Activated naive CD8-positive, alpha-beta T cell treated with anti-CD3 and anti-CD28 coated beads, Interleukin-2, amount 50 U/mL, for 24 hours (primary cell): ENCODE measurements around the gene ADAMTS9.

Experiments
- ATAC-seq: fragments of 150-1000 bp; cut with Tn5 transposase; one replicate; pipeline ENCODE4 v1.10.0; 2021
- DNase-seq: peaks from one replicate; pipeline ENCODE4 v3.0.0; 2021
- H3K27ac Mint-ChIP-seq: one replicate; pipeline ENCODE4 v1.8.0; 2021; ENCODE audit warnings: mild to moderate bottlenecking, mixed read lengths
- H3K27me3 Mint-ChIP-seq: one replicate; pipeline ENCODE4 v1.8.0; 2021; ENCODE audit warnings: mixed read lengths
- H3K36me3 Mint-ChIP-seq: one replicate; pipeline ENCODE4 v1.8.0; 2021; ENCODE audit warnings: low read depth, mixed read lengths
- H3K4me1 Mint-ChIP-seq: one replicate; pipeline ENCODE4 v1.8.0; 2021; ENCODE audit warnings: mixed read lengths
- H3K4me3 Mint-ChIP-seq: one replicate; pipeline ENCODE4 v1.8.0; 2021; ENCODE audit warnings: mild to moderate bottlenecking, moderate library complexity, mixed read lengths
- H3K9me3 Mint-ChIP-seq: one replicate; pipeline ENCODE4 v1.8.0; 2021; ENCODE audit warnings: mixed read lengths

ADAMTS9 gene

DNA sequence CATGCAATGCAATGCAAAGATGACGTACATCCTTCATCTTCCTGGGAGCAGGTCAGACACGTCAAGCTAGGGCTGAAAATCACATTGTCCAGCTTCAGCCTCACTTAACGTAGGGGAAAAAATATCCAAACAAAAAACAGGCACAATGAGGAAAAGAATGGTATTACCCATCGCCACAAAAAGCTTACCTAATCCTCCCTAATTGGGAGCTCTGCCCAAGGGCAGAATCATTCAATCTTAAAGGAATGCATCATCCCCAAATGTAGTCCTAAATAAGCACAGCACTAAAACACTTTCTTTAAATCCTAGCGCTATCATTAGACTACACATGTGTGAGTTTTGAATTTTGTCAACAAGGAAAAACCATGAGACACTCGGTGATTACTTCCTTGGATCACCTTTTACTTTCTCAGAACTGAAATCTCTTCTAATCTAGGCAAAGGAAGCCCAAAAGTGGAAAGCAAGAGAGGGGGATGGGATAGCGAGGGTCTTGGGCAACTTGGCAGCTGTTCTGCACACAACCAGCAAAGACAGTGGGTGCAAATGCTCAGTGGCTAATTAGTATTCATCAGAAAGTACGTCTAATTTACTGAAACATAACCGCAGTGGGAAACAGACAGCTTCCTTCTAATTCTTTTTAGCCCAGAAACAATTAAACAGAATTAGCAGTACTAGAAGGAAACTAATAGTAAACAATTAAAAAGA, 87.4 kb downstream of the ADAMTS9 start:
- no peaks in the 10 kb centered on the region for H3K4me1 Mint-ChIP-seq

DNA sequence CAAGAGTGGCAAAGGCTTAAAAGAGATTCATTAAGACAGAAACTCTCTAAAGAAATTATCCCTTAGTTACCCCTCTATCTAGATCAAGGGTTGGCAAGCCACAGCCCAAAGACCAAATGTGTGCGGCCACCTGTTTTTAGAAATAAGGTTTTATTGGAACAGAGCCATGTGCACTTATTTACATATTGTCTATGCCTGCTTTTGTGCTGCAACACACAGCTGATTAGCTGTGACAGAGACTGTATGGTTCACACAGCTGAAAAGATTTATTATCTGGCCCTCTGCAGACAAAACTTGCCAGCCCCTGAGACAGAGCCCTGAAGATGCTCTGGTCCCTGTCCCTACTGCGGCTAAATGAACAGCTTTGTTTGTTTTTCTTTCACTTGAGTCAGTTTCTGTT, 88.1 kb downstream of the ADAMTS9 start:
- ATAC-seq (no peak), DNase-seq (no peak)
- Mint-ChIP-seq H3K4me1 (no peaks in the 10 kb centered on the region), H3K9me3 (no peaks in the 10 kb centered on the region), H3K4me3 (no peak overlapping the region), H3K27ac (no peak overlapping the region), H3K36me3 (no peaks in the 10 kb centered on the region), H3K27me3 (peaks cover 1% of the 10 kb centered on the region)

More for the DNA sequence above, 87.4 kb downstream of the ADAMTS9 start:
- Mint-ChIP-seq H3K27ac (no peak overlapping the region), H3K27me3 (peaks cover 1% of the 10 kb centered on the region), H3K4me3 (no peak overlapping the region), H3K36me3 (no peaks in the 10 kb centered on the region), H3K9me3 (no peaks in the 10 kb centered on the region)
- no peak for ATAC-seq
- no peak for DNase-seq

DNA sequence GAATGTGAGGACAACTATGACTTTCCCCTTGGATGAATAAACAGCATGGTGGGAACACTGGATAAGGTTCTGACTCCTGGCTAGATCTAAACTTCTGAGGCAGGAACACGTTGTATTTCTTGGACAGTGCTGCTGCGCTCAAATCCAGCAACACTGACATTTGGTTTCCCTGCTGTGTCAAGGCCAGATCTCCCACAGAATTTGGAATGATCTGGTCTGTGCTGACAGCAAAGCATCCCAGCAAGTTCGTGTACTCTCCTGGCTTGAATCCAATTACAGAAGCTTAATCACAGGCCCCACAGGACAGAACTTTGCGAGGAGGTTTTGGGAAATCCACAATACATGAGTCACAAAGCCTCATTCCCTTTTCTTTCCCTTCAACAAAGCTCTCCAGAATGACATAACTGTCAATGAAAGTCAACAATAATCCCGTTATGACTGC, 92.5 kb downstream of the ADAMTS9 start:
- no peaks in the 10 kb centered on the region for H3K9me3 Mint-ChIP-seq
- H3K27ac Mint-ChIP-seq, result no peak overlapping the region
- DNase-seq (no peak), ATAC-seq (no peak)
- no peaks in the 10 kb centered on the region for H3K36me3 Mint-ChIP-seq
- H3K4me1 Mint-ChIP-seq, result no peaks in the 10 kb centered on the region
- H3K4me3 Mint-ChIP-seq, result no peak overlapping the region
- no peaks in the 10 kb centered on the region for H3K27me3 Mint-ChIP-seq

DNA sequence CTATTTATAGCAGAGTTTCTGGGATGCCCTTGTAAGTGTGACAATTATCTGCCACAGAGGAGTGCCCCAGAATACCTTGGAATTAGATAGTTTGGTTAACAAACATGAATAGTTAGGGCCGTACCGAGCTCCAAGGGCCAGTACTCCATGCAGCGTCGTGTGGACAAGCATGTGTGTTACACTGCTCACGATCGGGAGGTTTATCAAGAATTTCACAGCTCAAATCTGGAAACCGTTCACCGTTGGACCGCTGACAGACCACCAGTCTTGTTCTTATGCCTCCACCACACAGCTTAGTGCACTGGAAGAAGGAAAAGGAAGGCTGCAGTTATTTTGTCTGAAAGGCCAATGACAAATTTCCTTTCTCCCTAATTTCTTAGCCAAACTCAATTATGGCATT, 93.7 kb downstream of the ADAMTS9 start:
- no peak overlapping the region for H3K27ac Mint-ChIP-seq
- ATAC-seq, result no peak
- no peak overlapping the region for H3K4me3 Mint-ChIP-seq
- H3K4me1 Mint-ChIP-seq, result no peaks in the 10 kb centered on the region
- H3K27me3 Mint-ChIP-seq, result no peaks in the 10 kb centered on the region
- no peaks in the 10 kb centered on the region for H3K36me3 Mint-ChIP-seq
- H3K9me3 Mint-ChIP-seq, result no peaks in the 10 kb centered on the region
- DNase-seq, result no peak

DNA sequence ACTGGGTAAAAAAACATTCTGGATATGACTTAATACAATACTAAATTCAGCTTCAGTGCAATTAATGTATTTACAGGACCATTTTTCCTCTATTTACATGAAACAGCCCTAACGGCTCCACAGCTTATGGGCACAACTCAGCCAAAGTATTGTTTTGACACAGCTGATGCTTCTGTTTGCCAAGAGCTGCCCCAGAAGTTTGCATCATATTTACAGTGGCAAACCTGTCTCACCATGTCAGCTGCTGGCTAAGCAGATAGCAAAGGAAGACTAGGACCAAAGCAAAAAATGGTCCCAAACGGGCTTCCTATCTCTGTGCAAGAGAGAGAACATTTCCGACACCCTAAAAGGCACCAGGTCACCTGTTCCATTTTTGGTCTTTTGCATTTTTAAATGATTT, 94.5 kb downstream of the ADAMTS9 start:
- no peaks in the 10 kb centered on the region for H3K27me3 Mint-ChIP-seq
- ATAC-seq, result no peak
- H3K9me3 Mint-ChIP-seq, result no peaks in the 10 kb centered on the region
- no peaks in the 10 kb centered on the region for H3K36me3 Mint-ChIP-seq
- no peaks in the 10 kb centered on the region for H3K4me1 Mint-ChIP-seq
- no peak overlapping the region for H3K4me3 Mint-ChIP-seq
- no peak for DNase-seq
- H3K27ac Mint-ChIP-seq, result no peak overlapping the region

DNA sequence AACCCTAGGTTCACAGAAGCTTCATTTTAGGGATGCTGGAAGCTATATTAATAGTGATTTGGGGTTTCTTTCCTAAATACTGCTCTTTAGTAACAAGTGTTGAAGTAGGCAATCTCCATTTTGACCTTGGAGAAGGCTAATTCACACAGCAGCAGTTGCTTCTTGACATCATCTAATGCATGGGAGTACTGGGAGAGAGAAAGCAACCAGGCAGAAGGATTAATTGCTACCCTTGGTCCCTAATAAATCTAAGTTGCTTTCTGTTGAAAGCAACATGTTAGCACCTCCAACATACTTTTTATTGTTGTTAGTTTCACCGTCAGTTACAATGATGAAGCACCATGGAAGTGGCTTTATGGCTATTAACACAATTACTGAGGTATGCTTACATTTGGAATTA, 96.2 kb downstream of the ADAMTS9 start:
- ATAC-seq (no peak), DNase-seq (no peak)
- no peaks in the 10 kb centered on the region for H3K9me3 Mint-ChIP-seq

DNA sequence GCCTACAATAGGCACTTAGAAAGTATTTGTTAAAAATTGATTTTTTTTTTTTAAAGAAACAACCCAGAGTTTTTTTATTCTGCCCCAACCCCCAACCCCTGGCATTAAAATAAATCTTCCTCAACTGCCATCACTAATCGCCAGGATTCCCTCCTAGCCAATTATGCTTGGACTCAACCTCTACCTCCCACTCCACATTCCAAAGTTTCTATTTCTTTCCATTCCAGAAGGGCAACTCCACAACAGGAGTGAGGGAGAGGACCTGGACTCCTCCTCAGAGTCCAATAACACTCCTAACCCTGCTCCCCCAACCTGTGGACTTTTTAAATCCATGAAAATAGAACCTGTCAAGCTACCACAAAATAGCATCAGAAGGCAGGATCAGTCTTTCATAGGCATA, 99.4 kb downstream of the ADAMTS9 start:
- Mint-ChIP-seq H3K4me3 (no peak overlapping the region), H3K9me3 (no peaks in the 10 kb centered on the region), H3K27me3 (no peaks in the 10 kb centered on the region), H3K27ac (no peak overlapping the region), H3K4me1 (no peaks in the 10 kb centered on the region), H3K36me3 (no peaks in the 10 kb centered on the region)
- no peak for DNase-seq
- ATAC-seq, result no peak

More for the DNA sequence above, 96.2 kb downstream of the ADAMTS9 start:
- Mint-ChIP-seq H3K27me3 (no peaks in the 10 kb centered on the region), H3K27ac (no peak overlapping the region), H3K4me1 (no peaks in the 10 kb centered on the region), H3K4me3 (no peak overlapping the region), H3K36me3 (no peaks in the 10 kb centered on the region)

DNA sequence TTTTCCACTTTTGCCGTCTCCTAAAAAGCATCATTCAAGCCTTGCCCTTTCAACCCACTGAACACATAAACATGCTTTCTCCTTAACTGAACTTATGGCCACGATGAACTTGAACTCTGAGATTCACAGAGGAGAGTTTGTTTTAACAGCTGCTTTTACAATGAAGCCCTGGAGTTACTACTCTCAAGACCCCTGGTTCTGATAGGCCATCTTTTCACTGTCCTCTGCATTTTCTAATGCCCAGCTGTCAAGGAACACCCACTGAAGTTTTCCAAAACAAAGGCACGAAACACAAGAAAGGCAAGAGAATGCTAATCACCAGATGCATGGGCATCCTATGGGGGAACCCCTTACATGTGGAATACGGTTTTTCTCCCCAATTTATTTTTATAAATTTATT, 100.8 kb downstream of the ADAMTS9 start:
- DNase-seq (no peak), ATAC-seq (no peak)
- Mint-ChIP-seq H3K4me1 (no peaks in the 10 kb centered on the region), H3K27me3 (no peaks in the 10 kb centered on the region), H3K36me3 (no peaks in the 10 kb centered on the region), H3K4me3 (no peak overlapping the region), H3K27ac (no peak overlapping the region), H3K9me3 (no peaks in the 10 kb centered on the region)

DNA sequence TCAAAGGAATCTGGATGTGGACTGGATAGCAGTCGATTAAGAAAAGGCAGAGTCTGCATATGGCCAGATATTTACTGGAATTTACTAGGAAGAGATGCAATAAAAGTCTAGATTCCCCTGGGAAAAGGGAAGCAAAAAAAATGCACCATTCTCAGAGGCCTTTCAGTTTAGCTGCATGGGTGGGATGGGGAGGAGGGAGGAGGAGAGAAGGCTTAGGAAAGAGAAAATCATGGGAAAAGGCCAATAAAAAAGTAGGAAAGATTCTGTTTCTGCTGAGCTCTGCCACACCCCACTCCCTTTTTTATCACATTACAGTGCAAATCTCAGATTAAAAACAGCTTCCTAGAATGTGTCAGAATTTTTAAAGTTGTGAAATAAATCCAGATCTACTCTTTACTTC, 103.6 kb downstream of the ADAMTS9 start:
- ATAC-seq, result no peak
- Mint-ChIP-seq H3K9me3 (no peaks in the 10 kb centered on the region), H3K36me3 (no peaks in the 10 kb centered on the region), H3K27ac (no peak overlapping the region), H3K4me1 (no peaks in the 10 kb centered on the region), H3K4me3 (no peak overlapping the region), H3K27me3 (no peaks in the 10 kb centered on the region)
- no peak for DNase-seq

DNA sequence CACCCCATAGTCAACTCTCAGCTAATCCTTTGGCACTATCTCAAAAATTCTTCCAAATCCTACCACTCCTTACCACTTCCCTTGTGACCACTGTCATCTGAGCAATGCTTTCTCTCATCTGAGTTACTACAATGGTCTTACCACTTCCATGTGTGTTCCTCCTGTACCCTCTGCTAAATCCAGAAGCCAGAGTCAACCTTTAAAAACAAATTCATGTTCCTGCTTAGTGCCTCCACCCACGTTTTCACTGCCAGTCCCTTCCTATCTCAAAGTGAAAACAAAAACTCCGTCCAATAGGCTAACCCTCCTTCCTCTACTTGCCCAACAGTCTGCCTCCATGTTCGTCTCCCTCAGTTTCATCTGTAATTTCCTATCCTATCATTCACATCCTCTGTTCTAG, 109.0 kb downstream of the ADAMTS9 start:
- ATAC-seq, result no peak
- H3K36me3 Mint-ChIP-seq, result no peaks in the 10 kb centered on the region
- DNase-seq, result no peak
- H3K4me1 Mint-ChIP-seq, result no peaks in the 10 kb centered on the region
- H3K27ac Mint-ChIP-seq, result no peak overlapping the region
- H3K27me3 Mint-ChIP-seq, result no peaks in the 10 kb centered on the region
- H3K9me3 Mint-ChIP-seq, result no peaks in the 10 kb centered on the region
- no peak overlapping the region for H3K4me3 Mint-ChIP-seq

DNA sequence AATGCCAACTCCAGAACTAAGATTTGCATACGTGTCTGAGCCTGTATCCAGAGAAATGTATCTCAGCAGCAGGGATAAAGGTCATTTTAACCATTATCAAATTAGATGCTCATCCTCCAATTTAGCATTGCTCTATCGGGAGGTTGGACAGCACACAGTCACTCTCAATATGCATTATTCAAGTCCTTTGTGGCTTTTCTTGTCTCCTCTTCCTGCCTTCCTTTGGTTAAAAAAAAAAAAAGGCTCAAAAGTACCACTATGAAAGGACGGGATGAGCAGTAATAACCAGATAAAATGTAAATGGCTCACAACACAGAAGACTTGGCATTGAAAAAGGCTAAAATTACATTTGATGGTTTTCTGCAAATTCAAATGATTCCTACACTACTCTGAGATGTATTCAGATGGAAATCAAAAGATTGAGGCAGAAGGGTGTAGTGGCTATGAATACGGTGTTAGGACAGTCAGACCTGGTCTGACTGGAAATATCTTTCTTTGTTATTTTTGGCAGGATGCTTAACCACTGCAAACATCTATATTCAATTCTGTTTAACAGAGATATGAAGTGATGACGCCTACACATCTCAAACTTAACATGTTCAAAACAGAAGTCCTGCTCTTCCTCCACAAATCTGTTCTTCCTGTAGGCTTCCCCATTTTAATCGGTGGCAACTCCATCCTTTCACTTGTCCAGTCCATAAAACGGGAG, 109.6 kb downstream of the ADAMTS9 start:
- Mint-ChIP-seq H3K36me3 (no peaks in the 10 kb centered on the region), H3K27me3 (no peaks in the 10 kb centered on the region)

DNA sequence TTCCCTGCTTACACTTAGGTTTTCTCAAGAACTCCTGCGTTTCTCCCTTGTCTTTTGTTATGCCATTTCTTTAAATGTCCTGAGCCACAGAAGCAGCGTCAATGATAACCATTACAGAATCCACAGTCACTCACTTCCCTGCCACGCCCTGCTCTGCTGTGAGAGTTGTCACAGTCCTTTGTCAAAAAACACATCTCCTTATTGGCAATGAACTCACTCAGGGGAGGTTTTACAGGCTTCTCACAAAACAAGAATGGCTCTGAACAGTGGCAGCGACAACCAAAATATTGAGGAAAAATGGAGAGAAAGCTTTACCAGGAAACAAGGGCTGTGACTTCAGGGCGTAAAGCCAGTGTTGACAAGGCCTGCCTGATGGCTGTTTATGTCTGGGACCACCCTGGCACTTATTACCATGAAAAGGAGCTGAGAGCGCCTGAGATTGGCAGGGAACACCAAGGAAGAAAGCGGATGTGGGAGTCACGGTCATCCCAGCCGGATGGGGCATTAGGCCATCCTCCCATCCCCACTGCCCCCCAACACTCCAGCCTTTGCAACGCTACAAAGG, 111.5 kb downstream of the ADAMTS9 start:
- no peaks in the 10 kb centered on the region for H3K27me3 Mint-ChIP-seq
- no peak overlapping the region for H3K27ac Mint-ChIP-seq
- no peaks in the 10 kb centered on the region for H3K36me3 Mint-ChIP-seq
- no peak for ATAC-seq
- no peak overlapping the region for H3K4me3 Mint-ChIP-seq
- H3K4me1 Mint-ChIP-seq, result no peaks in the 10 kb centered on the region
- H3K9me3 Mint-ChIP-seq, result no peaks in the 10 kb centered on the region
- no peak for DNase-seq

More for the DNA sequence above, 109.6 kb downstream of the ADAMTS9 start:
- ATAC-seq (no peak), DNase-seq (no peak)
- Mint-ChIP-seq H3K9me3 (no peaks in the 10 kb centered on the region), H3K27ac (no peak overlapping the region), H3K4me3 (no peak overlapping the region), H3K4me1 (no peaks in the 10 kb centered on the region)

DNA sequence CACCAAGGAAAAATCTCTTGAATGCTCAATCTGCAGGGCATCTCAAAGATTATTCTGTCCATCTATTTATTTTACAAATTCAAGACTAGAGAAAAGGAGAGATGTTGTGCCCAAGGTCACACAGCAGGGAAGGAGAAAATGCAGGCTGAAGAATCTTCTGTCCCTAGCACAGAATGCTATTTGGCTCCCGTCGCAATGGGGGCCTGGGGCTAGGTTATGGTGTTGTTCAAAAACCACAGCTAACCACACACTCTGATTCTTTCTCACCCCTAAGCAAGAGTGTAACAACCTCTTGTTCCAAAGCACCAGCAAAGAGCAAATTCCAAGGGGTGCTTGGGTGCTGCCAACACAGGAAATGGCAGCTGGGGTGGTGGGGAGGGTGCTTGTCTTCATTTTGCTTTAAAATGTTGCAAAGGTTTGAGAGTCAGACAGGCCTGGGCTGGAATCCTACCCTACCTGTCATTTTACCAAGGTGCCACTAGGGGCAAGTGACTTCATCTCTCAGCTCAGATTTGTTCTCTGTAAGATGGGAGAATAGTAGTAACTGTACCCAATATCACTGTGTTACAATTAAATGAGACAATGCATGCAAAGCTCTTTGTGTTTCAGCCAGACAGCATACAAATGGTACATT, 112.5 kb downstream of the ADAMTS9 start:
- Mint-ChIP-seq H3K27ac (no peak overlapping the region), H3K4me1 (no peaks in the 10 kb centered on the region), H3K9me3 (no peaks in the 10 kb centered on the region), H3K4me3 (no peak overlapping the region), H3K36me3 (no peaks in the 10 kb centered on the region), H3K27me3 (no peaks in the 10 kb centered on the region)
- no peak for ATAC-seq
- no peak for DNase-seq

DNA sequence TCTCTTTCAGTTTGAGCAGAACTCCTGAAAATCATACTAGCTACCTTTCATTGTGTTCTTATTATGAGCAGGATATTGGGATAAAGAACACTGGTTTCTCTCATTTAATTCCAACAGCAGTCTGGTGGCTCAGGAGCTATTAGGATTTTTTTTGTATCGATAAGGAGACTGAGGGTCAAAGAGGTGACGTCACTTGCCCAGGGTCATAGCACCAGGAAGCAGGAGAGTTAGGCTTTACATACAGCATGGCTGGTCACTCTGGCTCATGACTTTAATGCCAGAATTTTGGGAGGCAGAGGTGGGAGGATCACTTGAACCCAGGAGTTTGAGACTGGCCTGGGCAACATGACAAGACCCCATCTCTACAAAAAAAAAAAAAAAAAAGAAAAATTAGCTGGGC, 113.6 kb downstream of the ADAMTS9 start:
- Mint-ChIP-seq H3K4me3 (no peak overlapping the region), H3K27me3 (no peaks in the 10 kb centered on the region), H3K9me3 (no peaks in the 10 kb centered on the region), H3K4me1 (no peaks in the 10 kb centered on the region), H3K27ac (no peak overlapping the region), H3K36me3 (no peaks in the 10 kb centered on the region)
- ATAC-seq (no peak), DNase-seq (no peak)

DNA sequence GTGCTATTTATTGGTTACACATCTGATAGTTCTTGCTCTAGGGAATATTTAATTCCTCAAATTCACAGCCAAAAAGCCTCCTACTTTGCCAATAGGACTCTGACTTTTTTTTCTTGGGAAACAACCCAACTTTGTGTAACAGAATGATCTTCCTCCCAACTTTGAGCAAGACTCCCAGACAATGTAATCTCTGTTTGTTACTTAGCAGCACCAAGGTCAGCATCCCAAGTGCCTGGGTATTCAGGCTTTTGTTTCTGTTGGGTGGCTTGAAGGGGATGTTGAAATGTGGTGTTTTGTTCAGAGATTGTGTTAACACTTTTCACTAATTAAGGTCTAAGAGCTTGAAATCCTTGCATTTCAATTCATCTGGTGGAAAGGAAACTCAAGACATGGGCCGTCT, 115.8 kb downstream of the ADAMTS9 start:
- no peaks in the 10 kb centered on the region for H3K27me3 Mint-ChIP-seq
- ATAC-seq (no peak), DNase-seq (no peak)

More for the DNA sequence above, 115.8 kb downstream of the ADAMTS9 start:
- no peak overlapping the region for H3K4me3 Mint-ChIP-seq
- no peaks in the 10 kb centered on the region for H3K4me1 Mint-ChIP-seq
- no peak overlapping the region for H3K27ac Mint-ChIP-seq
- no peaks in the 10 kb centered on the region for H3K36me3 Mint-ChIP-seq
- no peaks in the 10 kb centered on the region for H3K9me3 Mint-ChIP-seq
